HCT116 (cell line): ENCODE measurements around the gene MLANA. TPM values are rescaled to one million over a fixed set of nuclear protein-coding genes. Genes with fewer than 3 reads are reported as not detected.

Source experiments
- ATAC-seq: fragments of 200-7000 bp; cut with Tn5 transposase; 2 replicates; pipeline ENCODE4 v1.9.1; 2020; ENCODE audit warnings: mild to moderate bottlenecking, moderate library complexity
- BruUV-seq: library from RNA; stranded (reverse); fragments of 400-500 nt; replicated peaks from 2 replicates; lab custom pipeline; 2021; lab: Mats Ljungman, UMichigan
- CTCF ChIA-PET: fragments of 300-600 bp; sonication (Branson Sonifier 250); formaldehyde crosslinking; loops from one replicate; lab custom pipeline; 2021; ENCODE audit warnings: antibody characterized with exemption; lab: Charles Lee
- POLR2A ChIA-PET: fragments of 300-600, 350-600 bp; sonication (Branson Sonifier 250); formaldehyde crosslinking; loops from one replicate; lab custom pipeline; 2021; ENCODE audit warnings: antibody characterized with exemption; lab: Charles Lee
- RAD21 ChIA-PET, 2 experiments: fragments of 300-600 bp; sonication (Branson Sonifier 250); formaldehyde crosslinking; loops; one replicate each; lab custom pipeline; 2023; ENCODE audit warnings: low total read pairs in 2 of 2; ENCODE audit not compliant: uncharacterized antibody in 2 of 2, unreplicated experiment in 2 of 2, low non-redundant PET in 1 of 2; lab: Charles Lee
- DNase-seq: peaks from one replicate; pipeline ENCODE4 v3.0.0-alpha.2; 2010; ENCODE audit warnings: low read depth, low spot score
- H2AFZ ChIP-seq: fragments of 200-600 bp; shearing (Covaris generic), sonication (generic); 2 replicates; pipeline ENCODE4 v1.6.1; 2017; ENCODE audit warnings: low read depth, mixed run types, mixed read lengths, antibody characterized with exemption, low read length; ENCODE audit not compliant: poor library complexity, severe bottlenecking
- H3K27ac ChIP-seq: 2 replicates; pipeline ENCODE4 v1.5.1; 2012; ENCODE audit warnings: low read depth, low read length
- H3K27me3 ChIP-seq: fragments of 200-600 bp; sonication (generic); 2 replicates; pipeline ENCODE4 v1.6.1; 2016; ENCODE audit warnings: mixed run types, low read length, mixed read lengths; ENCODE audit not compliant: insufficient read depth
- H3K36me3 ChIP-seq, 2 experiments: fragments of 200-500 bp in 1 of 2; fragments of 200-600 bp in 1 of 2; sonication (Bioruptor generic) in 1 of 2; sonication (generic) in 1 of 2; 2 replicates each; pipeline versions ENCODE4 v1.5.1 to v1.6.1; 2014 to 2016; ENCODE audit warnings: low read length in 2 of 2, inconsistent platforms in 1 of 2, mixed read lengths in 1 of 2, mixed run types in 1 of 2; ENCODE audit not compliant: insufficient read depth in 2 of 2, control insufficient read depth in 1 of 2
- H3K4me1 ChIP-seq, 2 experiments: fragments of 200-600 bp in 1 of 2; sonication (generic) in 1 of 2; 2 replicates each; pipeline versions ENCODE4 v1.5.1 to v1.6.1; 2012 to 2017; ENCODE audit warnings: low read length in 2 of 2, inconsistent platforms in 1 of 2, mild to moderate bottlenecking in 1 of 2, mixed read lengths in 1 of 2, mixed run types in 1 of 2, moderate library complexity in 1 of 2; ENCODE audit not compliant: insufficient read depth in 2 of 2, control insufficient read depth in 1 of 2
- H3K4me2 ChIP-seq: fragments of 200-600 bp; sonication (generic); 2 replicates; pipeline ENCODE4 v1.6.1; 2017; ENCODE audit warnings: mixed run types, low read length, mixed read lengths
- H3K4me3 ChIP-seq, 2 experiments: fragments of 200-600 bp in 1 of 2; sonication (generic) in 1 of 2; replicated peaks in 1 of 2; 2 replicates each; pipeline ENCODE4 v1.5.1; 2011 to 2016; ENCODE audit warnings: low read length in 2 of 2, control low read depth in 1 of 2, low read depth in 1 of 2, mild to moderate bottlenecking in 1 of 2, mixed read lengths in 1 of 2, mixed run types in 1 of 2
- H3K79me2 ChIP-seq: fragments of 200-600 bp; sonication (generic); 2 replicates; pipeline ENCODE4 v1.6.1; 2017; ENCODE audit warnings: mild to moderate bottlenecking, mixed run types, low read length, moderate library complexity, mixed read lengths; ENCODE audit not compliant: insufficient read depth
- H3K9ac ChIP-seq: fragments of 200-600 bp; sonication (generic); 2 replicates; pipeline ENCODE4 v1.6.1; 2016; ENCODE audit warnings: low read length, mixed read lengths
- H3K9me2 ChIP-seq: fragments of 200-600 bp; sonication (generic), shearing (Covaris generic); 2 replicates; pipeline ENCODE4 v1.6.1; 2017; ENCODE audit warnings: mixed run types, mild to moderate bottlenecking, moderate library complexity; ENCODE audit not compliant: insufficient read depth
- H3K9me3 ChIP-seq, 2 experiments: fragments of 200-500 bp in 1 of 2; fragments of 200-600 bp in 1 of 2; sonication (Bioruptor generic) in 1 of 2; sonication (generic) in 1 of 2; 2 replicates each; pipeline ENCODE4 v1.6.1; 2014 to 2017; ENCODE audit warnings: low read length in 2 of 2, mixed read lengths in 2 of 2, inconsistent platforms in 1 of 2, low read depth in 1 of 2, mild to moderate bottlenecking in 1 of 2, mixed run types in 1 of 2, moderate library complexity in 1 of 2; ENCODE audit not compliant: control insufficient read depth in 1 of 2, insufficient read depth in 1 of 2
- H4K20me1 ChIP-seq: fragments of 200-600 bp; sonication (generic), shearing (Covaris generic); 2 replicates; pipeline ENCODE4 v1.6.1; 2017; ENCODE audit warnings: mixed run types, mild to moderate bottlenecking, moderate library complexity; ENCODE audit not compliant: insufficient read depth
- ATF3 ChIP-seq: IDR thresholded peaks from 2 replicates; pipeline ENCODE4 v1.6.1; 2012
- CBX3 ChIP-seq: IDR thresholded peaks from 2 replicates; pipeline ENCODE4 v1.6.1; 2012; ENCODE audit warnings: low read depth
- CTCF ChIP-seq, 3 experiments: fragments of 200-600 bp in 1 of 3; sonication (generic) in 1 of 3; IDR thresholded peaks in 2 of 3; conservative IDR thresholded peaks in 1 of 3; 2 replicates each; pipeline ENCODE4 v1.5.1; 2012 to 2017; ENCODE audit warnings: low read depth in 2 of 3, low read length in 2 of 3, antibody characterized with exemption in 1 of 3, borderline replicate concordance in 1 of 3, control low read depth in 1 of 3, mild to moderate bottlenecking in 1 of 3, mixed read lengths in 1 of 3, mixed run types in 1 of 3, moderate library complexity in 1 of 3; ENCODE audit not compliant: insufficient read depth in 1 of 3
- EGR1 ChIP-seq: IDR thresholded peaks from 2 replicates; pipeline ENCODE4 v1.6.1; 2012; ENCODE audit warnings: low read depth
- ELF1 ChIP-seq: IDR thresholded peaks from 2 replicates; pipeline ENCODE4 v1.6.1; 2012; ENCODE audit warnings: low read depth, borderline replicate concordance
- EZH2 ChIP-seq: fragments of 200-600 bp; sonication (generic); IDR thresholded peaks from 2 replicates; pipeline ENCODE4 v1.6.1; 2017; ENCODE audit warnings: antibody characterized with exemption, mixed run types
- EZH2phosphoT487 ChIP-seq: fragments of 200-600 bp; IDR thresholded peaks from 2 replicates; pipeline ENCODE4 v1.6.1; 2018; ENCODE audit warnings: antibody characterized with exemption, borderline replicate concordance
- JUND ChIP-seq: IDR thresholded peaks from 2 replicates; pipeline ENCODE4 v1.6.1; 2012
- MAX ChIP-seq: IDR thresholded peaks from 2 replicates; pipeline ENCODE4 v1.6.1; 2012
- POLR2AphosphoS5 ChIP-seq: IDR thresholded peaks from 2 replicates; pipeline ENCODE4 v1.6.1; 2011; ENCODE audit warnings: mild to moderate bottlenecking, low read depth, low read length, moderate library complexity
- REST ChIP-seq: IDR thresholded peaks from 2 replicates; pipeline ENCODE4 v1.6.1; 2012; ENCODE audit warnings: low read depth
- SRF ChIP-seq: IDR thresholded peaks from 2 replicates; pipeline ENCODE4 v1.6.1; 2012; ENCODE audit warnings: low read depth
- TCF7L2 ChIP-seq: IDR thresholded peaks from 2 replicates; pipeline ENCODE4 v1.7.0; 2011; ENCODE audit warnings: borderline replicate concordance, inconsistent platforms; ENCODE audit not compliant: insufficient read depth, insufficient read length; ENCODE audit errors: extremely low read depth
- ZFX ChIP-seq: fragments of 450-650 bp; IDR thresholded peaks from 2 replicates; pipeline ENCODE4 v1.6.1; 2017
- intact Hi-C: fragments of 100-400 bp; cut with micrococcal nuclease; formaldehyde crosslinking; loops from 2 replicates; pipeline ENCODE4 v1.10.0; 2022
- total RNA-seq: library from RNA; stranded (reverse); gene quantifications from one replicate; pipeline ENCODE4 v1.2.1, GENCODE V29; 2021; ENCODE audit not compliant: unreplicated experiment

Gene MLANA
- total RNA-seq, 1 experiment from 2014 or later: not detected

- RAD21 ChIA-PET: no interaction called here
- no peak overlapping the region for H3K4me3 ChIP-seq
- no peaks in the 10 kb centered on the region for H4K20me1 ChIP-seq
- H3K4me2 ChIP-seq: no peak overlapping the region
- CTCF ChIA-PET: no interaction called here
- H3K79me2 ChIP-seq: no peaks in the 10 kb centered on the region; the same call in 1 of the 2 replicates
- TF ChIP-seq ZFX (no peak), CBX3 (no peak), JUND (no peak), EGR1 (no peak), TCF7L2 (no peak), CTCF (IDR thresholded peaks at IDR 0.05 in 2 of 3, conservative IDR thresholded peaks at IDR 0.05 in 1 of 3; ENCODE audit: borderline replicate concordance in 1 of 3, insufficient read depth in 1 of 3, low read depth in 2 of 3, low read length in 2 of 3) (no peak), SRF (no peak), REST (no peak), EZH2phosphoT487 (no peak), MAX (no peak), ELF1 (no peak), ATF3 (no peak), POLR2AphosphoS5 (no peak), EZH2 (no peak)
- TF ChIP-seq, all 23 proteins: peak for 0
- POLR2A ChIA-PET: no interaction called here
- no peak overlapping the region for H3K9ac ChIP-seq
- ATAC-seq: no peak
- no peaks in the 10 kb centered on the region for H3K9me3 ChIP-seq
- DNase-seq: no peak
- BruUV-seq: no TSS peak
- no peak overlapping the region for H2AFZ ChIP-seq
- H3K27ac ChIP-seq: no peak overlapping the region
- intact Hi-C loops: no loop called here
- H3K4me1 ChIP-seq: no peaks in the 10 kb centered on the region
- no peaks in the 10 kb centered on the region for H3K27me3 ChIP-seq
- no peaks in the 10 kb centered on the region for H3K9me2 ChIP-seq
- H3K36me3 ChIP-seq: no peaks in the 10 kb centered on the region
Measured at GRCh38 chr9:5957166-5957565, 66.5 kb downstream of the MLANA start.
